ENCODE data around the gene SNTB2.
A peak's percentile ranks its signal among the peaks of the same experiment; 100 is the strongest.

The SNTB2 gene

GRCh38 chr16:69321080-69321479, 134.1 kb downstream of the SNTB2 start:
- no peak for DNase-seq

DNA sequence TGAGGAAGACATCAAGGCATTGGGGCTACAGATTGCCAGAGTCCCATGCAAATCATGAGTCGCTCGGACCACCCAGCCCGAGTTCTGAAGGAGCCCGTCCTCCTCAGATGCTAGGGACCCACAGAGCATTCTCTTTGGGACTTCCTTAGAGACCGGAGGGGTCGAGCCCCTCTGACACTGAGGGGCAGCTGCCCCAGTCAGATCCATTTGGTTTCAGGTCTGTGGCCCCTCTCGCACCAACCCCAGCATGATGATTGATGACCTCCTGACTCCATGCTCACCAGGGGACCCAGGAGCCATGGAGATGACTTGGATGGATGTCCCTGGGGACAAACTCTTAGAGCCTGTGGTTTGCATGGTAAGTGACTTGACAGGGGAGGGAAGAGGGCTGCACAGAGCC, 135.4 kb downstream of the SNTB2 start:
- DNase-seq: no peak

GRCh38 chr16:69323415-69323814, 136.5 kb downstream of the SNTB2 start:
- no peak for DNase-seq

GRCh38 chr16:69324013-69324531, 137.1 kb downstream of the SNTB2 start:
- peak in 1 of 2 donors; percentile 35 for DNase-seq

DNA sequence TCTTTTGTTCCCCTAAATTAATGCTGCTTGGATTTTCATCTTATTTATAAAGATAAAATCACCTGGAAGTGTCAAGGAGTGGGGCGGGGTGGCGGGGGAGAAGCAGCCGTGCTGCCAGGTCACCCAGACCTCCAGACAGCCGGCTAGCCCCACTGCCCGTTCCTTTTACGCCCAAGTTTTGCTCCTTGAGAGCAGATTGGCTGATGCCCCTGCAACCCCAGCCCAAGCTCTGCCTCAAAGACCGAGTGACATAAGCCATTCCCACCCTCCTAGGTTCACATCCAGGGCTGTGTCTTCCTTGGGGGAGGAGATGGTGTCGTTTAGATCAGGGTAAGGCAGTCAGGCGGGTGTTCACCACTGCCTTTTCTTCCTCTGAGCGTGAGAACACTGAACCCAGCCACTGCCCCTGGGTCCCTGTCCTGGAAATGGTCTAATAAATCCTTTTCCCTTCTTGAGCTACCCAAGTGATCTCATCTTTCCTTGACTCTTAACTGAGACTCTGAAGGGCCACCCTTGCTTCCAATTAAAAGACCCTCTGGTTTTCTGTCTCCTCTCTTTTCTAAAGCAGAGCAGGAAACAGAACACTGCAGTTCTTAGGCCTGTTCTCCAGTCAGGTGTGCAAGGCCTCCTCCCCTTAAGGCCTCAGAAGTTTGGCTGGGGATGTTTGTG, 137.8 kb downstream of the SNTB2 start:
- DNase-seq: no peak

DNA sequence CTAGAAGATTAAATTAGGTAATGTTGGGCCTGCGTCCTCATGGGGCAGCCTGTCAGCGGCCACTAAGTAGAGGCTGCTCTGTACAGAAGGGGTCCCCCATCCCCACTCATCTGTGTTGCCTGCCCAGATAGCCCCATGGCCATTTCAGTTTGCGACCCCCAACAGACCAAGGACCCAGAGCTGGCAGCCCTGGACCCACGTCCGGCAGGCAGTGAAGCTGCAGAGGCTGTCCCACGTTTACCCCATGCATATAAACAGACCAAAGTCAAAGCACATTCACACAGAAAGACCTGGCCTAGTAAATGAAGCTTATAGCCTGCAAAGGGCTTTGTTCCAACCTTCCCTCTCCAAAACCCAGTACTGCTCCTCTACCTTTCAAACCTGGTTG, 138.8 kb downstream of the SNTB2 start:
- no peak for DNase-seq

- DNase-seq: no peak
Measured at GRCh38 chr16:69326172-69326873, 139.4 kb downstream of the SNTB2 start.

DNA sequence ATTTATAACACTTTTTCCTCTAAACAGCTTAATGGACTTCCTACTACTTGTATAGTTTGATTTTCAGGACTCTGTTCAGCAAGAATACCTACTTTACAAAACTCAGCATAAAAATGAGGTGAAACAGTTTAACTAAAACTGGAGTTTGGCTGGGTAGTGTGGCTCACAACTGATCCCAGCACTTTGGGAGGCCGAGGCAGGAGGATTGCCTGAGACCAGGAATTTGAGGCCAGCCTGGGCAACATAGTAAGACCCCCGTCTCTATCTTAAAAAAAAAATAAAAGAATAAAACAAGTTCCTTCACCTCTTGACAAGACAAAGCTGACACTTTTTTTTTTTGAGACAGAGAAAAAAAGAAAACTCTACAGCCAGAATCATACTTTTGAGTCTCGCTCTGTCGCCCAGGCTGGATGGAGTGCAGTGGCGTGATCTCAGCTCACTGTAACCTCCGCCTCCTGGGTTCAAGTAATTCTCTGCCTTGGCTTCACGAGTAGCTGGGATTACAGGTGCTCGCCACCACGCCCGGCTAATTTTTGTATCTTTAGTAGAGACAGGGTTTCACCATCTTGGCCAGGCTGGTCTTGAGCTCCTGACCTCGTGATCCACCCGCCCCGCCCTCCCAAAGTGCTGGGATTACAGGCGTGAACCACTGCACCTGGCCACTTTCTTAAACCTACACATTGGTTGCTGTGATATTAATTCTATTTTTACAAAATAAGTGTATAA, 140.8 kb downstream of the SNTB2 start:
- no peak for DNase-seq

- no peak for DNase-seq
Measured at GRCh38 chr16:69328854-69329316, 141.9 kb downstream of the SNTB2 start.

DNA sequence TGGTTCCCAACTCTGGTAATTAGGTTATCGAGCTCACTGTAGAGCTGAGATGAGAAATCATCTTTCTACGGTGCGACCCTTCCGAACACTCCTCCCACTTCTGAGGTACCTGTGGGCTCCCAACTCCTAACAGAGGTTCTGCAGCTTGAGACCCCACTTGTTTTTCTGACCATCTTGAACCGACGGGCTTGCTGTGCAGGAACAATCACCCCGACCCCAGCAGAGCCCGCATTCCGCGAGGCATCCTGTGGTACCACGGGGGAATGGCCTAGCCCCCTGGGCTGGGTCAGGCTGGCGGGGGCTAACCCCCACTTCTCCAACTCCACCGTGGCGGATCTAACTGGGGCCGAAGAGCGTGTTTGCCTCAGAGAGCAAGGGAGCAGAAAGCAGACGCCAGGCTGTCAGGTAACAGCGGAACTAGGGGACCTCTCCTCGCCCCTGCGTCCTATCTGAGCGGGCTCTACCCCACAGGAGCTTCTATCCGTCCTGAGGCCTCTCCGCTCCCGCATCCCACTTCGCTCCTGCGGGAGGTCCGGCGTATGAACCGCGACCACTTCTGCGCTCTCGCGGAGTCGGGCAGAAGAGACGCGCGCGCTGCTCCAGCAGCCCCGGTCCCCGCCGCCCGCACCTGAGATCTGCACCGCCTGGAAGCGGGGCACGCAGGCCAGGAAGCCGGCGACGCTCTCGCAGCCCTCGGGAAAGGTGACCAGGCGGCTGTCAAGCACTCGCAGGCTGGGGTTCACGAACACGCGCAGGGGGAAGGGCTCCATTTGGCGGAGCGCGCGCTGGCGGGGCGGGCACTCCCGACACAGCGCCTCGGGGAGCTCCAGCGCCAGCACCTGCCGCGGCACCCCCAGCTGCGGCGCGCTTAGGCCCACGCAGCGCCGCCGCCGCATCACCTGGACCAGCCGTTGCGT, 142.7 kb downstream of the SNTB2 start:
- no peak for DNase-seq

DNA sequence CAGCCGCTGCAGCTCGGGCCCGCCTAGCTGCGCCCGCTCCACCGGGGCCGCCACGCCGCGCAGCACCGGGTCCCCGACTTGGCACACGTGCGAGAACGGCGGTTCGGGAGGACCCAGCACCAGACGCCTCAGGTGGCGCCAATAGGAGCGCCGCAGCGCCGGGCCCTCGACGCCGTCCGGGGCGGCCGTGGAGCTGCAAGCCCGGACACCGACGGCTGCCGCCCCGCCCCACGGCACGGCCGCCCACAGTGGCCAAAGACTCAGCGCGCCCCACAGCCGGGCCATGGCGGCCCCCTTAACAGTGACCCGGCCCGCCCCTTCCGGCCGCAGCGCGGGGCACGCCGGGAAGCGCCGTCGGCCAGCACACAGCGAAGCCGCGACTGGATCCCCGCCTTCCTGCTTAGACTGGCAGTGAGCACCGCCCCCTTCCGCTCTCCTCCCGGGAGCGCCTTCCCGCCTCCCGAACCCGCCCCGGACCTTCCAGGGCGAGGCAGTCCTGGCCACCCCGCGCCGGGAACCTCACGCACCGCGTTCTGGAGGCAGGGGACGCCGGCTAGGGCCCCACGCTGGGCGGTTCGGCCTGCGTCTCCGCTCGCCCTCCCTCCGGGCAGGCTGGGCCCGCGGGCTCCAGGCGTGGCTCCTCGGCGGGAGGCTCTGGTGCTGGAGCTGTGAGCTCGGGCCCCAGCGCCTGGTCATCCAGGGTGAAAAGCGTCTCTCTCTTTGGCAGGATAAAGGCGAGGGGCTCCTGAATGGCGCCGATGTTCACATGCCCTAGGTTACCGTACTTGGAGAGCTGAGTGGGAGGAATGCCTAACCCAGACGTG, 143.5 kb downstream of the SNTB2 start, which contains the start of gene PDF:
Gene PDF, minus strand, starts transcription at position 303 of the 824 bp plus-strand sequence. Its CDS starts 18 bp downstream, at position 285.
- peak; percentile 90 to 91 for DNase-seq

DNA sequence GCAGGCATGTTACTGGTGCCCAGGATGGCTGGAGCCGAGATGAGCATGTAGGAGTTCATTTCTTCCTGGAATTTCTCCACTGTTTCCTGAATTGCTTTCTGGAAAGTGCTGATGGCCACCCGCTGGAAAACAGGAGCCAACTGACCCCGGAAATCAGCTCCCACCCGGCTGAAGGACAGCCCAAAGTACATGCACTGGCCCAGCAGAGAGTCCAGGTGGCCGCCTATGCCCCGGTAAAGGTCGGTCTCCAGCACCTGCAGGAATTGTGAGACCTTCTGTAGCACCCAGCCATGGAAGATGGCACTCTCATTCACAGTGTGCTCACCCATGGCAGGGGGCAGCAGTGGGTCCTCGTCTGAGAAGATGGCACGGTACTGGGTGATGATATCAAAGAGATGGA, 147.7 kb downstream of the SNTB2 start:
- no peak for DNase-seq

DNA sequence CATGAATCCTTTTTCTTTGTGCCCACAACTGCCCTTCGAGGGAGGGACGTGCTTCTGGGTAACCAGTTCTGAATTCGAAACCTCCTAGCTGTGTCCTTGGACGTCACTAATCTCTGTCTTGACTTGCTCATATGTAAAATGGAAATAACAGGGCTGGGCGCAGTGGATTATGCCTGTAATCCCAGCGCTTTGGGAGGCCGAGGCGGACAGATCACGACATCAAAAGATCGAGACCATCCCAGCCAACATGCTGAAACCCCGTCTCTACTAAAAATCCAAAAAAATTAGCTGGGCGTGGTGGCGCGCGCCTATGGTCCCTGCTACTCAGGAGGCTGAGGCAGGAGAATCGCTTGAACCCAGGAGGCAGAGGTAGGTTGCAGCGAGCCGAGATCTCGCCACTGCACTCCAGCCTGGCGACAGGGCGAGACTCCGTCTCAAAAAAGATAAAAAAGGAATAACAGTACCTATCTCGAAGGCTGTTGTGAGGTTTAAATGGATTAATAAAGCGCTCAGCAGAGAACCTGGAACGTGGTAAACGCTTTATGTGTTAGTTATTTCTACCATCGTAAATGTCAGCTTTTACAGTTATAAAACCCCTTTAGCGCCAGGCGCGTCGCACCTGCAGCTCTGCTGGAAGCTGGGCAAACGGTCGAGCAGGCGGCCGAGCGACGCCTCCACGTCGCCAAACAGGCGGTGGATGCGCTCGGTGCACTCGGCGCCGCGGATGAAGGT, 151.8 kb downstream of the SNTB2 start:
- DNase-seq: no peak

GRCh38 chr16:69339289-69340094, 152.5 kb downstream of the SNTB2 start, which contains the start of the genes COG8 and NIP7:
TSS of gene COG8 (minus strand) at chr16:69339564. CDS start at chr16:69339552, 12 bp downstream.
TSS of gene NIP7 (plus strand) at chr16:69339772. CDS start at chr16:69339830, 58 bp downstream.
- peak; percentile 92 to 98 for DNase-seq

GRCh38 chr16:69340095-69340644, 153.2 kb downstream of the SNTB2 start:
- DNase-seq: no peak

GRCh38 chr16:69344171-69344570, 157.2 kb downstream of the SNTB2 start:
- no peak for DNase-seq

DNA sequence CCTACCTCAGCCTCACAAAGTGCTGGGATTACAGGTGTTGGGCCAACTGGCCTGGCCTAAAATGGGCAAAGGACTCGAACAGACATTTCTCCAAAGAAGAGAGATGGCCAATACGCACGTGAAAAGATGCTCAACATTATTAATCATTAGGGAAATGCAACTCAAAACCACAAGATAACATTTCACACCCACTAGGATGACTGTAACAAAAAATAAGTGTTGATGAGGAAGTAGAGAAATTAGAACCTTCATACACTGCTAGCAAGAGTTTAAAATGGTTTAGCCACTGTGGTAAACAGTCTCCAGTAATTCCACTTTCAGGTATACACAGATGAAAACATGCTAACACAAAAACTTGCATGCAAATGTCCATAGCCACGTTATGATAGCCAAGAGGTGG, 159.0 kb downstream of the SNTB2 start:
- no peak for DNase-seq

GRCh38 chr16:69346683-69347082, 159.7 kb downstream of the SNTB2 start:
- no peak for DNase-seq

- DNase-seq: no peak
Measured at GRCh38 chr16:69348222-69348621, 161.3 kb downstream of the SNTB2 start.
